Smooth muscle cell (in vitro differentiated cells): ENCODE measurements around the gene AGAP3. TPM values are rescaled to one million over a fixed set of nuclear protein-coding genes. Genes with fewer than 3 reads are reported as not detected.

Experiments
- DNase-seq: peaks from one replicate; lab custom pipeline; 2025; ENCODE audit not compliant: unreplicated experiment; lab: John Stamatoyannopoulos, UW
- H2AFZ ChIP-seq: fragments of 200-600 bp; sonication (generic); 2 replicates; pipeline ENCODE4 v1.6.0; 2016; ENCODE audit warnings: antibody characterized with exemption, low read depth, mild to moderate bottlenecking
- H3F3A ChIP-seq: fragments of 200-600 bp; sonication (generic); 2 replicates; pipeline ENCODE4 v1.6.0; 2017; ENCODE audit warnings: antibody characterized with exemption, low read depth
- H3K27ac ChIP-seq: fragments of 200-600 bp; sonication (generic); 2 replicates; pipeline ENCODE4 v1.5.1; 2016; ENCODE audit warnings: low read depth, mild to moderate bottlenecking
- H3K27me3 ChIP-seq: fragments of 200-600 bp; sonication (generic); 2 replicates; pipeline ENCODE4 v1.6.1; 2016; ENCODE audit warnings: low read depth, mild to moderate bottlenecking
- H3K36me3 ChIP-seq: fragments of 200-600 bp; sonication (generic); 2 replicates; pipeline ENCODE4 v1.5.1; 2016; ENCODE audit warnings: low read depth
- H3K4me1 ChIP-seq: fragments of 200-600 bp; sonication (generic); 2 replicates; pipeline ENCODE4 v1.5.1; 2016; ENCODE audit warnings: low read depth
- H3K4me2 ChIP-seq: fragments of 200-600 bp; sonication (generic); 2 replicates; pipeline ENCODE4 v1.6.0; 2016; ENCODE audit warnings: mild to moderate bottlenecking
- H3K4me3 ChIP-seq: fragments of 200-600 bp; sonication (generic); 2 replicates; pipeline ENCODE4 v1.5.1; 2016; ENCODE audit warnings: mild to moderate bottlenecking
- H3K79me2 ChIP-seq: fragments of 200-600 bp; sonication (generic); 2 replicates; pipeline ENCODE4 v1.6.0; 2016; ENCODE audit warnings: low read depth, mild to moderate bottlenecking
- H3K9ac ChIP-seq: fragments of 200-600 bp; sonication (generic); 2 replicates; pipeline ENCODE4 v1.6.0; 2016; ENCODE audit warnings: low read depth
- H3K9me3 ChIP-seq: fragments of 200-600 bp; sonication (generic); replicated peaks from 2 replicates; pipeline ENCODE4 v1.5.1; 2016; ENCODE audit warnings: low read depth
- H4K20me1 ChIP-seq: fragments of 200-600 bp; sonication (generic); 2 replicates; pipeline ENCODE4 v1.6.0; 2016; ENCODE audit warnings: low read depth
- WGBS: methylation state at CpG from one replicate; pipeline ENCODE4 v1.1.7; 2016; ENCODE audit warnings: low lambda C conversion rate; 5-methylcytosine and 5-hydroxymethylcytosine counted together
- polyA plus RNA-seq: library from polyadenylated mRNA; unstranded; fragments of >200 nt; fragmentation: Nextera tagmentation; extraction: Ambion mirVana; gene quantifications from 2 replicates; pipeline ENCODE4 v1.2.1, GENCODE V29; 2016
- total RNA-seq: library from RNA; depleted of rRNA; stranded (reverse); fragments of >200 nt; gene quantifications from 2 replicates; pipeline ENCODE4 v1.2.3, GENCODE V29; 2014
- TF ChIP-seq, protein P1 (sequence below): fragments of 200-600 bp; sonication (generic); IDR thresholded peaks from 2 replicates; pipeline ENCODE4 v1.5.1; 2017; ENCODE audit warnings: borderline replicate concordance, mild to moderate bottlenecking, antibody characterized with exemption; ENCODE audit not compliant: insufficient read depth, poor library complexity, severe bottlenecking

The AGAP3 gene
- total and polyA plus RNA-seq, 2 experiments from 2014 or later, result 29.8 to 51.4 TPM

- H3K9ac ChIP-seq, result no peak overlapping the region
- no peak overlapping the region for H3K4me2 ChIP-seq
- H3K4me3 ChIP-seq, result no peak overlapping the region
- 96% methylated on average over 38 of the region's 38 CpGs for WGBS
- H3K9me3 ChIP-seq, result no peaks in the 10 kb centered on the region
- no peaks in the 10 kb centered on the region for H3K4me1 ChIP-seq
- DNase-seq, result no peak
- H3K36me3 ChIP-seq, result no peaks in the 10 kb centered on the region
- no peaks in the 10 kb centered on the region for H3K79me2 ChIP-seq
- no peaks in the 10 kb centered on the region for H3F3A ChIP-seq
- H3K27ac ChIP-seq, result no peak overlapping the region
- TF ChIP-seq, protein P1, sequence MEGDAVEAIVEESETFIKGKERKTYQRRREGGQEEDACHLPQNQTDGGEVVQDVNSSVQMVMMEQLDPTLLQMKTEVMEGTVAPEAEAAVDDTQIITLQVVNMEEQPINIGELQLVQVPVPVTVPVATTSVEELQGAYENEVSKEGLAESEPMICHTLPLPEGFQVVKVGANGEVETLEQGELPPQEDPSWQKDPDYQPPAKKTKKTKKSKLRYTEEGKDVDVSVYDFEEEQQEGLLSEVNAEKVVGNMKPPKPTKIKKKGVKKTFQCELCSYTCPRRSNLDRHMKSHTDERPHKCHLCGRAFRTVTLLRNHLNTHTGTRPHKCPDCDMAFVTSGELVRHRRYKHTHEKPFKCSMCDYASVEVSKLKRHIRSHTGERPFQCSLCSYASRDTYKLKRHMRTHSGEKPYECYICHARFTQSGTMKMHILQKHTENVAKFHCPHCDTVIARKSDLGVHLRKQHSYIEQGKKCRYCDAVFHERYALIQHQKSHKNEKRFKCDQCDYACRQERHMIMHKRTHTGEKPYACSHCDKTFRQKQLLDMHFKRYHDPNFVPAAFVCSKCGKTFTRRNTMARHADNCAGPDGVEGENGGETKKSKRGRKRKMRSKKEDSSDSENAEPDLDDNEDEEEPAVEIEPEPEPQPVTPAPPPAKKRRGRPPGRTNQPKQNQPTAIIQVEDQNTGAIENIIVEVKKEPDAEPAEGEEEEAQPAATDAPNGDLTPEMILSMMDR, result no peak
- H4K20me1 ChIP-seq, result peaks cover 8% of the 10 kb centered on the region
- no peak overlapping the region for H2AFZ ChIP-seq
- no peaks in the 10 kb centered on the region for H3K27me3 ChIP-seq
These were observed 37.3 kb upstream of the AGAP3 start for GRCh38 chr7:151048911-151049463.

GRCh38 chr7:151051108-151051507 is 35.2 kb upstream of the AGAP3 start:
- no peaks in the 10 kb centered on the region for H3K27me3 ChIP-seq
- H3K4me1 ChIP-seq, result no peaks in the 10 kb centered on the region
- TF ChIP-seq, protein P1, result no peak
- no peaks in the 10 kb centered on the region for H3K36me3 ChIP-seq
- H3K9ac ChIP-seq, result no peak overlapping the region
- peaks cover 8% of the 10 kb centered on the region for H4K20me1 ChIP-seq
- H3K79me2 ChIP-seq, result no peaks in the 10 kb centered on the region
- no peaks in the 10 kb centered on the region for H3F3A ChIP-seq
- no peak overlapping the region for H2AFZ ChIP-seq
- H3K9me3 ChIP-seq, result no peaks in the 10 kb centered on the region
- H3K27ac ChIP-seq, result no peak overlapping the region
- peak overlapping the region; percentile 82 for H3K4me2 ChIP-seq
- H3K4me3 ChIP-seq, result peak overlapping the region; percentile 29
- 2% methylated on average over 35 of the region's 50 CpGs for WGBS
- peak; percentile 56 for DNase-seq

GRCh38 chr7:151053096-151053495 is 33.2 kb upstream of the AGAP3 start:
- H3K4me3 ChIP-seq, result no peak overlapping the region
- no peaks in the 10 kb centered on the region for H3K79me2 ChIP-seq
- no peaks in the 10 kb centered on the region for H3K36me3 ChIP-seq
- H2AFZ ChIP-seq, result no peak overlapping the region
- WGBS, result 73% methylated on average over 4 of the region's 4 CpGs
- no peak overlapping the region for H3K9ac ChIP-seq
- no peaks in the 10 kb centered on the region for H3K27me3 ChIP-seq
- TF ChIP-seq, protein P1, result no peak
- H3K4me2 ChIP-seq, result no peak overlapping the region
- no peaks in the 10 kb centered on the region for H3F3A ChIP-seq
- peaks cover 8% of the 10 kb centered on the region for H4K20me1 ChIP-seq
- H3K27ac ChIP-seq, result no peak overlapping the region
- no peaks in the 10 kb centered on the region for H3K9me3 ChIP-seq
- peaks cover 7% of the 10 kb centered on the region for H3K4me1 ChIP-seq
- DNase-seq, result no peak

DNA sequence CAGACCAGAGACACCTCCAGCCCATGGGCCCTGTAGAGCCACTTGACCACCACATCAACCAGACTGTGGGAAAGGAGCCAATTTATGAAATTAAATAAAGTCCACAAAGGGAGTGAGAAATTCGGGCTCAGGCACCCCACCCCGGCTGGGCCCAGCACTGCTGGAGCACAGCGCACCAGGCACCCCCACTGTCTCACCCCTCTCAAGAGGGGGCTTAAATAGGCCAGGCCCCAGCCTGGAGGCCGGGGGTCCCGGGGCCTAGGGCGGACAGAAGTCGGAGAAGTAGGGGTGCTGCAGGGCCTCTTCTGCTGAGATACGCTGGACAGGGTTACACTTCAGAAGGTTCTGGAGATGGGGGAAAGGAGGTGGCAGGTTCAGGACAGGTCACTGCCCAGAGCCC is 32.5 kb upstream of the AGAP3 start:
- WGBS, result 88% methylated on average over 8 of the region's 8 CpGs
- Histone ChIP-seq H3K79me2 (no peaks in the 10 kb centered on the region), H3K4me2 (no peak overlapping the region), H3K4me3 (no peak overlapping the region), H3K4me1 (peaks cover 11% of the 10 kb centered on the region), H3K27me3 (no peaks in the 10 kb centered on the region), H3K9ac (no peak overlapping the region), H2AFZ (no peak overlapping the region), H3K36me3 (no peaks in the 10 kb centered on the region), H4K20me1 (peaks cover 8% of the 10 kb centered on the region), H3K9me3 (no peaks in the 10 kb centered on the region), H3F3A (no peaks in the 10 kb centered on the region), H3K27ac (no peak overlapping the region)
- DNase-seq, result no peak
- TF ChIP-seq, protein P1, result no peak
